WTC11 (cell line): ENCODE measurements around the gene TFPI2. TPM values are rescaled to one million over a fixed set of nuclear protein-coding genes. Genes with fewer than 3 reads are reported as not detected.

ENCODE experiments used
- ATAC-seq: fragments of 200-7000 bp; cut with Tn5 transposase; 2 replicates; pipeline ENCODE4 v1.10.0; 2021; ENCODE audit warnings: mild to moderate bottlenecking, moderate library complexity
- CTCF ChIA-PET: fragments of 300-600 bp; sonication (Branson Sonifier 250); formaldehyde crosslinking; loops from one replicate; lab custom pipeline; 2021; ENCODE audit warnings: antibody characterized with exemption; lab: Charles Lee
- POLR2A ChIA-PET: fragments of 350-600 bp; sonication (Branson Sonifier 250); formaldehyde crosslinking; loops from one replicate; lab custom pipeline; 2021; ENCODE audit warnings: antibody characterized with exemption; lab: Charles Lee
- DNase-seq: peaks from one replicate; pipeline ENCODE4 v3.0.0; 2021; ENCODE audit warnings: low spot score
- H3K27ac Mint-ChIP-seq: 2 replicates; pipeline ENCODE4 v1.8.0; 2021; ENCODE audit warnings: mixed read lengths
- H3K27me3 Mint-ChIP-seq: 2 replicates; pipeline ENCODE4 v1.8.0; 2021; ENCODE audit warnings: low read depth, mild to moderate bottlenecking, moderate library complexity, mixed read lengths
- H3K36me3 Mint-ChIP-seq: 2 replicates; pipeline ENCODE4 v1.8.0; 2021; ENCODE audit warnings: mixed read lengths
- H3K4me1 Mint-ChIP-seq: 2 replicates; pipeline ENCODE4 v1.8.0; 2022; ENCODE audit warnings: mixed read lengths
- H3K4me3 Mint-ChIP-seq: 2 replicates; pipeline ENCODE4 v1.8.0; 2021; ENCODE audit warnings: mild to moderate bottlenecking, moderate library complexity, mixed read lengths
- H3K9me3 Mint-ChIP-seq: 2 replicates; pipeline ENCODE4 v1.8.0; 2021; ENCODE audit warnings: mixed read lengths
- FOXK1 ChIP-seq: sonication (generic); formaldehyde crosslinking; IDR thresholded peaks from 2 replicates; pipeline ENCODE4 v1.8.0; 2022; ENCODE audit warnings: mild to moderate bottlenecking, moderate library complexity, missing genetic modification reagents
- GRHL2 ChIP-seq: fragments of 250-450 bp; sonication (Bioruptor Pico); IDR thresholded peaks from 2 replicates; pipeline ENCODE4 v1.8.0; 2022; ENCODE audit warnings: mild to moderate bottlenecking, moderate library complexity; ENCODE audit not compliant: insufficient replicate concordance, severe bottlenecking
- MYBL2 ChIP-seq: sonication (generic); formaldehyde crosslinking; IDR thresholded peaks from 2 replicates; pipeline ENCODE4 v1.8.1; 2023; ENCODE audit warnings: mild to moderate bottlenecking, moderate library complexity, missing genetic modification reagents
- NFATC4 ChIP-seq: fragments of 250-450 bp; sonication (Bioruptor Pico); IDR thresholded peaks from 2 replicates; pipeline ENCODE4 v1.9.0; 2021; ENCODE audit warnings: mild to moderate bottlenecking
- NR3C1 ChIP-seq: sonication (generic); formaldehyde crosslinking; conservative IDR thresholded peaks from 2 replicates; pipeline ENCODE4 v1.8.1; 2023; ENCODE audit warnings: low read depth, mild to moderate bottlenecking, missing genetic modification reagents
- RORB ChIP-seq: fragments of 250-450 bp; sonication (Bioruptor Pico); IDR thresholded peaks from 2 replicates; pipeline ENCODE4 v1.9.0; 2021; ENCODE audit warnings: mild to moderate bottlenecking
- SMAD3 ChIP-seq: sonication (generic); formaldehyde crosslinking; IDR thresholded peaks from 2 replicates; pipeline ENCODE4 v1.8.0; 2022; ENCODE audit warnings: missing genetic modification reagents, mild to moderate bottlenecking, borderline replicate concordance
- ZNF416 ChIP-seq: fragments of 250-450 bp; sonication (Bioruptor Pico); IDR thresholded peaks from 2 replicates; pipeline ENCODE4 v1.9.0; 2021; ENCODE audit warnings: mild to moderate bottlenecking, inconsistent platforms
- ZNF671 ChIP-seq: fragments of 250-450 bp; sonication (Bioruptor Pico); IDR thresholded peaks from 2 replicates; pipeline ENCODE4 v1.8.0; 2021; ENCODE audit warnings: mild to moderate bottlenecking
- total RNA-seq: library from RNA; stranded (reverse); gene quantifications from 3 replicates; pipeline ENCODE4 v1.2.3, GENCODE V29; 2021
- TF ChIP-seq, protein P1 (sequence below): sonication (generic); formaldehyde crosslinking; IDR thresholded peaks from 2 replicates; pipeline ENCODE4 v1.8.1; 2023; ENCODE audit warnings: mild to moderate bottlenecking, missing genetic modification reagents, borderline replicate concordance
- TF ChIP-seq, protein P2 (sequence below): sonication (generic); formaldehyde crosslinking; IDR thresholded peaks from 2 replicates; pipeline ENCODE4 v1.8.0; 2022; ENCODE audit warnings: mild to moderate bottlenecking, missing genetic modification reagents
- TF ChIP-seq, protein P3 (sequence below): sonication (generic); formaldehyde crosslinking; IDR thresholded peaks from 2 replicates; pipeline ENCODE4 v1.8.1; 2022; ENCODE audit warnings: mild to moderate bottlenecking, moderate library complexity, missing genetic modification reagents
- TF ChIP-seq, protein P4 (sequence below): sonication (generic); formaldehyde crosslinking; IDR thresholded peaks from 2 replicates; pipeline ENCODE4 v1.8.0; 2023; ENCODE audit warnings: mild to moderate bottlenecking, missing genetic modification reagents
- TF ChIP-seq, protein P5 (sequence below): sonication (generic); formaldehyde crosslinking; IDR thresholded peaks from 2 replicates; pipeline ENCODE4 v1.8.0; 2022; ENCODE audit warnings: missing genetic modification reagents
- TF ChIP-seq, protein P6 (sequence below): sonication (generic); formaldehyde crosslinking; IDR thresholded peaks from 2 replicates; pipeline ENCODE4 v1.8.1; 2022; ENCODE audit warnings: mild to moderate bottlenecking, missing genetic modification reagents, moderate library complexity, borderline replicate concordance
- TF ChIP-seq, protein P7 (sequence below): sonication (generic); formaldehyde crosslinking; IDR thresholded peaks from 2 replicates; pipeline ENCODE4 v1.8.1; 2023; ENCODE audit warnings: mild to moderate bottlenecking, missing genetic modification reagents

Gene TFPI2
- total RNA-seq, 1 experiment from 2014 or later = 10.4 TPM

DNA sequence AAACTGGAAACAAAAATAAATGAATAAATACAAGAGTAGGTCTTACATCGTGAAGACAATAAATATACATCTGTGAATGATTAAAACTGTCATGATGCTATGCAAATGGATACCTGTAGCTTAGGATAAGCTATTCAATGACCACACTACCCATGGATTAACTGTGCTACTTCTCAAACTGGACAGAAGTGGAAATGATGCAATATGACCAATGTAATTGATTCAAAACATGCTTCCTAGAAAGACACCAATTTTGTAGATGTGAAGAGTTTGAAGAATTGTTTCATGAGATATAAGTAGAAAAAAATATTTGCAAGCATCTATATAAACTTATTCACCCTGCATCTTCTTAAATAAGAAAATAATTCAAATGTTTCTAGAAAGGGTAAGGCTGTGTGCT lies 36.1 kb downstream of the TFPI2 start (continued):
- no peak for TF ChIP-seq GRHL2

DNA sequence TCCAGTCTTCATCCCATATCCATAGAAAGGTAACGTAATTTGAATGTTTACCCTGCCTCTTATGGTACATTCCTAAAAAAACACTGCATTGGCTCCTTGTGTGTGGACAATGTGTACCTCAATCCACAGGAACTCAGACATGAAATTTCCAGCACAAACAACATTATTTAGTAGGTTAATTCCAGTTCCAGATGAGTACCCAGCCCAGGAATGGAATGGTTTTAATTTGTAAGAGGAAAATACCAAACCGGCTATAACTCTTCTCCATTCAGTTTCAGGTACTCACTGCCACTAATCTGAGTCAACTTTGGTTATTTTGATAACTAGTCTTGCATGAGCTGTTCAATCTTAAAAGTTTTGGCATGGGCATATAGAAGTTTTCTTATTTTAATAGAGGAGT lies 39.0 kb downstream of the TFPI2 start:
- TF ChIP-seq, protein P1, sequence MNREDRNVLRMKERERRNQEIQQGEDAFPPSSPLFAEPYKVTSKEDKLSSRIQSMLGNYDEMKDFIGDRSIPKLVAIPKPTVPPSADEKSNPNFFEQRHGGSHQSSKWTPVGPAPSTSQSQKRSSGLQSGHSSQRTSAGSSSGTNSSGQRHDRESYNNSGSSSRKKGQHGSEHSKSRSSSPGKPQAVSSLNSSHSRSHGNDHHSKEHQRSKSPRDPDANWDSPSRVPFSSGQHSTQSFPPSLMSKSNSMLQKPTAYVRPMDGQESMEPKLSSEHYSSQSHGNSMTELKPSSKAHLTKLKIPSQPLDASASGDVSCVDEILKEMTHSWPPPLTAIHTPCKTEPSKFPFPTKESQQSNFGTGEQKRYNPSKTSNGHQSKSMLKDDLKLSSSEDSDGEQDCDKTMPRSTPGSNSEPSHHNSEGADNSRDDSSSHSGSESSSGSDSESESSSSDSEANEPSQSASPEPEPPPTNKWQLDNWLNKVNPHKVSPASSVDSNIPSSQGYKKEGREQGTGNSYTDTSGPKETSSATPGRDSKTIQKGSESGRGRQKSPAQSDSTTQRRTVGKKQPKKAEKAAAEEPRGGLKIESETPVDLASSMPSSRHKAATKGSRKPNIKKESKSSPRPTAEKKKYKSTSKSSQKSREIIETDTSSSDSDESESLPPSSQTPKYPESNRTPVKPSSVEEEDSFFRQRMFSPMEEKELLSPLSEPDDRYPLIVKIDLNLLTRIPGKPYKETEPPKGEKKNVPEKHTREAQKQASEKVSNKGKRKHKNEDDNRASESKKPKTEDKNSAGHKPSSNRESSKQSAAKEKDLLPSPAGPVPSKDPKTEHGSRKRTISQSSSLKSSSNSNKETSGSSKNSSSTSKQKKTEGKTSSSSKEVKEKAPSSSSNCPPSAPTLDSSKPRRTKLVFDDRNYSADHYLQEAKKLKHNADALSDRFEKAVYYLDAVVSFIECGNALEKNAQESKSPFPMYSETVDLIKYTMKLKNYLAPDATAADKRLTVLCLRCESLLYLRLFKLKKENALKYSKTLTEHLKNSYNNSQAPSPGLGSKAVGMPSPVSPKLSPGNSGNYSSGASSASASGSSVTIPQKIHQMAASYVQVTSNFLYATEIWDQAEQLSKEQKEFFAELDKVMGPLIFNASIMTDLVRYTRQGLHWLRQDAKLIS (CRISPR knock-in tag) = no peak
- no peak for TF ChIP-seq RORB
- TF ChIP-seq, protein P2, sequence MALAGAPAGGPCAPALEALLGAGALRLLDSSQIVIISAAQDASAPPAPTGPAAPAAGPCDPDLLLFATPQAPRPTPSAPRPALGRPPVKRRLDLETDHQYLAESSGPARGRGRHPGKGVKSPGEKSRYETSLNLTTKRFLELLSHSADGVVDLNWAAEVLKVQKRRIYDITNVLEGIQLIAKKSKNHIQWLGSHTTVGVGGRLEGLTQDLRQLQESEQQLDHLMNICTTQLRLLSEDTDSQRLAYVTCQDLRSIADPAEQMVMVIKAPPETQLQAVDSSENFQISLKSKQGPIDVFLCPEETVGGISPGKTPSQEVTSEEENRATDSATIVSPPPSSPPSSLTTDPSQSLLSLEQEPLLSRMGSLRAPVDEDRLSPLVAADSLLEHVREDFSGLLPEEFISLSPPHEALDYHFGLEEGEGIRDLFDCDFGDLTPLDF (CRISPR knock-in tag) = no peak
- no peak for TF ChIP-seq ZNF671 (CRISPR knock-in tag)
- TF ChIP-seq NR3C1 (CRISPR knock-in tag) = no peak
- TF ChIP-seq FOXK1 = no peak
- TF ChIP-seq, protein P3, sequence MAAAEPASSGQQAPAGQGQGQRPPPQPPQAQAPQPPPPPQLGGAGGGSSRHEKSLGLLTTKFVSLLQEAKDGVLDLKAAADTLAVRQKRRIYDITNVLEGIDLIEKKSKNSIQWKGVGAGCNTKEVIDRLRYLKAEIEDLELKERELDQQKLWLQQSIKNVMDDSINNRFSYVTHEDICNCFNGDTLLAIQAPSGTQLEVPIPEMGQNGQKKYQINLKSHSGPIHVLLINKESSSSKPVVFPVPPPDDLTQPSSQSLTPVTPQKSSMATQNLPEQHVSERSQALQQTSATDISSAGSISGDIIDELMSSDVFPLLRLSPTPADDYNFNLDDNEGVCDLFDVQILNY (CRISPR knock-in tag) = no peak
- TF ChIP-seq MYBL2 (CRISPR knock-in tag) = no peak
- TF ChIP-seq, protein P4, sequence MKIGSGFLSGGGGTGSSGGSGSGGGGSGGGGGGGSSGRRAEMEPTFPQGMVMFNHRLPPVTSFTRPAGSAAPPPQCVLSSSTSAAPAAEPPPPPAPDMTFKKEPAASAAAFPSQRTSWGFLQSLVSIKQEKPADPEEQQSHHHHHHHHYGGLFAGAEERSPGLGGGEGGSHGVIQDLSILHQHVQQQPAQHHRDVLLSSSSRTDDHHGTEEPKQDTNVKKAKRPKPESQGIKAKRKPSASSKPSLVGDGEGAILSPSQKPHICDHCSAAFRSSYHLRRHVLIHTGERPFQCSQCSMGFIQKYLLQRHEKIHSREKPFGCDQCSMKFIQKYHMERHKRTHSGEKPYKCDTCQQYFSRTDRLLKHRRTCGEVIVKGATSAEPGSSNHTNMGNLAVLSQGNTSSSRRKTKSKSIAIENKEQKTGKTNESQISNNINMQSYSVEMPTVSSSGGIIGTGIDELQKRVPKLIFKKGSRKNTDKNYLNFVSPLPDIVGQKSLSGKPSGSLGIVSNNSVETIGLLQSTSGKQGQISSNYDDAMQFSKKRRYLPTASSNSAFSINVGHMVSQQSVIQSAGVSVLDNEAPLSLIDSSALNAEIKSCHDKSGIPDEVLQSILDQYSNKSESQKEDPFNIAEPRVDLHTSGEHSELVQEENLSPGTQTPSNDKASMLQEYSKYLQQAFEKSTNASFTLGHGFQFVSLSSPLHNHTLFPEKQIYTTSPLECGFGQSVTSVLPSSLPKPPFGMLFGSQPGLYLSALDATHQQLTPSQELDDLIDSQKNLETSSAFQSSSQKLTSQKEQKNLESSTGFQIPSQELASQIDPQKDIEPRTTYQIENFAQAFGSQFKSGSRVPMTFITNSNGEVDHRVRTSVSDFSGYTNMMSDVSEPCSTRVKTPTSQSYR (CRISPR knock-in tag) = no peak
- TF ChIP-seq NFATC4 = no peak
- no peak for TF ChIP-seq SMAD3
- TF ChIP-seq, protein P5, sequence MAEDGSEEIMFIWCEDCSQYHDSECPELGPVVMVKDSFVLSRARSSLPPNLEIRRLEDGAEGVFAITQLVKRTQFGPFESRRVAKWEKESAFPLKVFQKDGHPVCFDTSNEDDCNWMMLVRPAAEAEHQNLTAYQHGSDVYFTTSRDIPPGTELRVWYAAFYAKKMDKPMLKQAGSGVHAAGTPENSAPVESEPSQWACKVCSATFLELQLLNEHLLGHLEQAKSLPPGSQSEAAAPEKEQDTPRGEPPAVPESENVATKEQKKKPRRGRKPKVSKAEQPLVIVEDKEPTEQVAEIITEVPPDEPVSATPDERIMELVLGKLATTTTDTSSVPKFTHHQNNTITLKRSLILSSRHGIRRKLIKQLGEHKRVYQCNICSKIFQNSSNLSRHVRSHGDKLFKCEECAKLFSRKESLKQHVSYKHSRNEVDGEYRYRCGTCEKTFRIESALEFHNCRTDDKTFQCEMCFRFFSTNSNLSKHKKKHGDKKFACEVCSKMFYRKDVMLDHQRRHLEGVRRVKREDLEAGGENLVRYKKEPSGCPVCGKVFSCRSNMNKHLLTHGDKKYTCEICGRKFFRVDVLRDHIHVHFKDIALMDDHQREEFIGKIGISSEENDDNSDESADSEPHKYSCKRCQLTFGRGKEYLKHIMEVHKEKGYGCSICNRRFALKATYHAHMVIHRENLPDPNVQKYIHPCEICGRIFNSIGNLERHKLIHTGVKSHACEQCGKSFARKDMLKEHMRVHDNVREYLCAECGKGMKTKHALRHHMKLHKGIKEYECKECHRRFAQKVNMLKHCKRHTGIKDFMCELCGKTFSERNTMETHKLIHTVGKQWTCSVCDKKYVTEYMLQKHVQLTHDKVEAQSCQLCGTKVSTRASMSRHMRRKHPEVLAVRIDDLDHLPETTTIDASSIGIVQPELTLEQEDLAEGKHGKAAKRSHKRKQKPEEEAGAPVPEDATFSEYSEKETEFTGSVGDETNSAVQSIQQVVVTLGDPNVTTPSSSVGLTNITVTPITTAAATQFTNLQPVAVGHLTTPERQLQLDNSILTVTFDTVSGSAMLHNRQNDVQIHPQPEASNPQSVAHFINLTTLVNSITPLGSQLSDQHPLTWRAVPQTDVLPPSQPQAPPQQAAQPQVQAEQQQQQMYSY (CRISPR knock-in tag) = no peak
- TF ChIP-seq, protein P6, sequence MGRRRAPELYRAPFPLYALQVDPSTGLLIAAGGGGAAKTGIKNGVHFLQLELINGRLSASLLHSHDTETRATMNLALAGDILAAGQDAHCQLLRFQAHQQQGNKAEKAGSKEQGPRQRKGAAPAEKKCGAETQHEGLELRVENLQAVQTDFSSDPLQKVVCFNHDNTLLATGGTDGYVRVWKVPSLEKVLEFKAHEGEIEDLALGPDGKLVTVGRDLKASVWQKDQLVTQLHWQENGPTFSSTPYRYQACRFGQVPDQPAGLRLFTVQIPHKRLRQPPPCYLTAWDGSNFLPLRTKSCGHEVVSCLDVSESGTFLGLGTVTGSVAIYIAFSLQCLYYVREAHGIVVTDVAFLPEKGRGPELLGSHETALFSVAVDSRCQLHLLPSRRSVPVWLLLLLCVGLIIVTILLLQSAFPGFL (CRISPR knock-in tag) = no peak
- TF ChIP-seq, protein P7, sequence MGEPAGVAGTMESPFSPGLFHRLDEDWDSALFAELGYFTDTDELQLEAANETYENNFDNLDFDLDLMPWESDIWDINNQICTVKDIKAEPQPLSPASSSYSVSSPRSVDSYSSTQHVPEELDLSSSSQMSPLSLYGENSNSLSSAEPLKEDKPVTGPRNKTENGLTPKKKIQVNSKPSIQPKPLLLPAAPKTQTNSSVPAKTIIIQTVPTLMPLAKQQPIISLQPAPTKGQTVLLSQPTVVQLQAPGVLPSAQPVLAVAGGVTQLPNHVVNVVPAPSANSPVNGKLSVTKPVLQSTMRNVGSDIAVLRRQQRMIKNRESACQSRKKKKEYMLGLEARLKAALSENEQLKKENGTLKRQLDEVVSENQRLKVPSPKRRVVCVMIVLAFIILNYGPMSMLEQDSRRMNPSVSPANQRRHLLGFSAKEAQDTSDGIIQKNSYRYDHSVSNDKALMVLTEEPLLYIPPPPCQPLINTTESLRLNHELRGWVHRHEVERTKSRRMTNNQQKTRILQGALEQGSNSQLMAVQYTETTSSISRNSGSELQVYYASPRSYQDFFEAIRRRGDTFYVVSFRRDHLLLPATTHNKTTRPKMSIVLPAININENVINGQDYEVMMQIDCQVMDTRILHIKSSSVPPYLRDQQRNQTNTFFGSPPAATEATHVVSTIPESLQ (CRISPR knock-in tag) = no peak
- no peak for TF ChIP-seq ZNF416 (CRISPR knock-in tag)
- H3K9me3 Mint-ChIP-seq = no peaks in the 10 kb centered on the region
- ChIA-PET CTCF (no interaction called here), POLR2A (no interaction called here)
- no peaks in the 10 kb centered on the region for H3K4me1 Mint-ChIP-seq
- no peak overlapping the region for H3K4me3 Mint-ChIP-seq
- no peaks in the 10 kb centered on the region for H3K36me3 Mint-ChIP-seq
- no peak for DNase-seq
- H3K27ac Mint-ChIP-seq = no peak overlapping the region
- H3K27me3 Mint-ChIP-seq = no peaks in the 10 kb centered on the region; the same call in 1 of the 2 replicates
- ATAC-seq = no peak
